SK-N-SH treated with all-trans-retinoic acid at 6 μM for 48 hours (cell line): ENCODE measurements around the gene TRMO.

Experiments
- CSDC2 ChIP-seq: fragments of 250-450 bp; sonication (Bioruptor Pico); IDR thresholded peaks from 2 replicates; pipeline ENCODE4 v1.5.0; 2020; ENCODE audit warnings: mild to moderate bottlenecking, moderate library complexity
- ISL1 ChIP-seq: fragments of 250-450 bp; sonication (Bioruptor Pico); IDR thresholded peaks from 2 replicates; pipeline ENCODE4 v2.1.2; 2022; ENCODE audit warnings: mild to moderate bottlenecking, moderate library complexity
- OSR1 ChIP-seq: fragments of 250-450 bp; sonication (Bioruptor Pico); IDR thresholded peaks from 2 replicates; pipeline ENCODE4 v1.8.0; 2022; ENCODE audit warnings: moderate library complexity, mild to moderate bottlenecking, inconsistent platforms
- PATZ1 ChIP-seq: fragments of 250-450 bp; sonication (Bioruptor Pico); IDR thresholded peaks from 2 replicates; pipeline ENCODE4 v1.8.0; 2020; ENCODE audit warnings: mild to moderate bottlenecking, moderate library complexity, borderline replicate concordance
- POU6F1 ChIP-seq: fragments of 250-450 bp; sonication (Bioruptor Pico); IDR thresholded peaks from 2 replicates; pipeline ENCODE4 v1.8.0; 2021; ENCODE audit warnings: low read depth, mild to moderate bottlenecking, moderate library complexity, borderline replicate concordance
- RARB ChIP-seq: fragments of 250-450 bp; sonication (Bioruptor Pico); IDR thresholded peaks from 2 replicates; pipeline ENCODE4 v1.8.0; 2021; ENCODE audit warnings: mild to moderate bottlenecking, moderate library complexity
- SNAI2 ChIP-seq: fragments of 250-450 bp; sonication (Bioruptor Pico); IDR thresholded peaks from 2 replicates; pipeline ENCODE4 v1.5.0; 2020; ENCODE audit warnings: mild to moderate bottlenecking, moderate library complexity
- TSHZ2 ChIP-seq: fragments of 250-450 bp; sonication (Bioruptor Pico); IDR thresholded peaks from 2 replicates; pipeline ENCODE4 v1.5.0; 2020; ENCODE audit warnings: mild to moderate bottlenecking, moderate library complexity
- ZFP3 ChIP-seq: fragments of 250-450 bp; sonication (Bioruptor Pico); IDR thresholded peaks from 2 replicates; pipeline ENCODE4 v1.5.0; 2020; ENCODE audit warnings: mild to moderate bottlenecking, moderate library complexity
- ZNF8 ChIP-seq: fragments of 450-650 bp; formaldehyde crosslinking; IDR thresholded peaks from 2 replicates; pipeline ENCODE4 v1.5.0; 2020; ENCODE audit warnings: mild to moderate bottlenecking, moderate library complexity

- no peak for TF ChIP-seq ZNF8 (CRISPR knock-in tag)
- TF ChIP-seq OSR1 (CRISPR knock-in tag): no peak
- TF ChIP-seq PATZ1 (CRISPR knock-in tag): no peak
- TF ChIP-seq ZFP3 (CRISPR knock-in tag): no peak
- TF ChIP-seq ISL1 (CRISPR knock-in tag): no peak
- TF ChIP-seq TSHZ2 (CRISPR knock-in tag): no peak
- no peak for TF ChIP-seq CSDC2 (CRISPR knock-in tag)
- no peak for TF ChIP-seq SNAI2 (CRISPR knock-in tag)
- TF ChIP-seq RARB (CRISPR knock-in tag): no peak
- no peak for TF ChIP-seq POU6F1 (CRISPR knock-in tag)
These were observed 61.2 kb downstream of the TRMO start for GRCh38 chr9:97861148-97861475.
